HG03025 (cell line): ENCODE measurements around the gene RCVRN.

Experiments
- ATAC-seq: cut with Tn5 transposase; IDR thresholded peaks from one replicate; pipeline ENCODE4 v1.9.1; 2021; ENCODE audit warnings: mild to moderate bottlenecking, moderate library complexity; ENCODE audit not compliant: unreplicated experiment, low FRiP score

The RCVRN gene

GRCh38 chr17:9860851-9861250, 44.2 kb downstream of the RCVRN start:
- no peak for ATAC-seq

- no peak for ATAC-seq
Measured at GRCh38 chr17:9859781-9860180, 45.3 kb downstream of the RCVRN start.

- ATAC-seq = no peak
Measured at GRCh38 chr17:9855036-9855435, 50.0 kb downstream of the RCVRN start.

DNA sequence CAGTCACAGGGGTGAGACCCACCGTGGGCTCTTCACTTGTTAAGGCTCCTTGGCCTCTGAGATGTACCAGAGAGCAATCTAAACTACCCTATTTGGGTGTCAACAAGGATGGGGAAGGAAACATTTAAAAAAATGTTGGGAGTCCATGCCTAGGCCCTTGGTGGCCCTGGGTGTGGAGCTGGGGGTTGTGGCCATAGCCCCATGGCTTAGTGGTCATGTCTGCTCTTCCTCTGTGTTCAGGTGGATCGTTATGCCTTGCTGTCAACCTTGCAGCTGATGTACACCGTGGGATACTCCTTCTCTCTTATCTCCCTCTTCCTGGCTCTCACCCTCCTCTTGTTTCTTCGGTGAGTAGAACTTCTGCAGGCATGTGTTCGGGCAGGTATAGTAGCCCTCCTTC, 50.8 kb downstream of the RCVRN start:
- ATAC-seq = no peak

DNA sequence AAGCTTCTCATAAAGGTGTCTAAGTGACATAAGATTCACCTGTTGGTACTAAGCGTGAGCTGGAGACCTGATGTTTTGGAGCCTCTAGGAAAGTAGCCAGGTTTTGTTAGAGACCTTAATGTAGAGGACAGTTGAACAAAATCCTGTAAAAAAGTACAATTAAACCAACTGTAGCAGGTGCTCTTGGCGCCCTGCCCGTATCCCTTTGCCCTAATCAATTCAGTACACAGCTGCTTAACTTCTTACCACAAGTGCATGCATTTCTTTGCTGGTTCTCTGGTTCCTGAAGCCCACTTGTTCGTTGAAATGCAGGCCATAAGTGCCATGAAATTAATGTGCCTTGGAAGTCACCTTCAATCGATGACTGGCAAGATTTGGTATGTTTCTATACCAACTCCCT, 54.9 kb downstream of the RCVRN start:
- ATAC-seq = no peak
